Central memory CD8-positive, alpha-beta T cell (primary cell): ENCODE results near the gene RBM23.
"Not testable (repeated sequence)": the region's sequence is repeated elsewhere in the genome, so short reads cannot be mapped to it uniquely, and the experiment has no call there.

Source experiments
- ATAC-seq: fragments of 150-1000 bp; cut with Tn5 transposase; replicated peaks from 2 replicates; pipeline ENCODE4 v1.10.0; 2022; ENCODE audit warnings: mild to moderate bottlenecking, moderate FRiP score, moderate number of reproducible peaks; ENCODE audit not compliant: poor library complexity, severe bottlenecking; ENCODE audit errors: extremely low read depth
- DNase-seq, 2 donors: peaks; one replicate each; pipeline ENCODE4 v3.0.0; 2021; ENCODE audit warnings: low spot score in 2 of 2
- H3K27ac Mint-ChIP-seq: one replicate; pipeline ENCODE4 v1.8.0; 2022; ENCODE audit warnings: low read depth, mild to moderate bottlenecking, moderate library complexity, mixed read lengths
- H3K27me3 Mint-ChIP-seq: one replicate; pipeline ENCODE4 v1.8.0; 2022; ENCODE audit warnings: mixed read lengths
- H3K36me3 Mint-ChIP-seq: one replicate; pipeline ENCODE4 v1.8.0; 2022; ENCODE audit warnings: mild to moderate bottlenecking, moderate library complexity, mixed read lengths; ENCODE audit not compliant: insufficient read depth
- H3K4me1 Mint-ChIP-seq: one replicate; pipeline ENCODE4 v1.8.0; 2022; ENCODE audit warnings: mixed read lengths
- H3K4me3 Mint-ChIP-seq: one replicate; pipeline ENCODE4 v1.8.0; 2022; ENCODE audit warnings: mild to moderate bottlenecking, moderate library complexity, mixed read lengths
- H3K9me3 Mint-ChIP-seq: one replicate; pipeline ENCODE4 v1.8.0; 2022; ENCODE audit warnings: mixed read lengths

RBM23 gene

DNA sequence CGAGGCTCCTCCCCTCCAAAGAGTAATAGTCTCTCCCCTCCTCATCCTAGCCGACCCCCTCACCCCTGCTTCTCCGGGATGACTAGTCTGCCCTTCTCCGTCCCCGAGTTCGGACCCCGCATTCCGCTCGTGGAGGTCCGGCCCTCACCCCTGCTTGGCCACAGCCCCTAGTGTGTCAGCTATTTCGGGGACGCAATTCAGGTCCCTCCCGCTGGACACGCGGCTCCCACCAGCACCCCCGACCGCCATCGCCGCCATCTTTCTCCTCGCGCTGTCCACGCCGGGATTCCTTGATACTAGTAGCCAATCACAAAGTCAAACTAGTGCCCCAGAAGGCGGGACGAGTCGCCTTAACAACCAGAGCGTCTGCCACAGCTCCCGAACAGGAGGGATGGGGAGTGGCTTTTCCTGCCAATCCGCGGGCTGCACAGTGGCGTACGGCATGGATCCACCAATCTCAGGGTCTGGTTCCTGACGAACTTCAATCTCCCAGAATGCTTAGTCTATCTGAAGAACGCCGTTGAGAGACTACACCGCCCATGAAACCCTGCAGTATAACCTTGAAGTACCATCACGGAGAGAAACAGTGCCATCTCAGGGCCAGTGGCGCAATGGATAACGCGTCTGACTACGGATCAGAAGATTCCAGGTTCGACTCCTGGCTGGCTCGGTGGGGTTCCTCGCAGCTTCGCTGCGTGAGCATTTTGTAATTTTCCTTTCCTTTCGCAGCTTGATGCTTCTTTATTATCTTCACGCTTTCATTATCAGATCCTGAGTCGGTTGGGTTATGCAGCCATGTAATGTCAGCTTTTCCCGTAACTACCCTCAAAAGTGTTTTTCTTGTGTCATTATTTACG, 10.4 kb upstream of the RBM23 start, which contains the start of gene PRMT5:
Gene PRMT5, minus strand, starts transcription at position 273 of the 857 bp plus-strand sequence. Its CDS starts 15 bp downstream, at position 258.
- H3K27ac Mint-ChIP-seq, result no peak within 1 kb of the TSS
- DNase-seq, result peak; percentile 97 to 99
- peak; percentile 98 for ATAC-seq
- peaks cover 11% of the 10 kb centered on the region for H3K36me3 Mint-ChIP-seq
- no peaks in the 10 kb centered on the region for H3K9me3 Mint-ChIP-seq
- peaks cover 11% of the 10 kb centered on the region for H3K4me1 Mint-ChIP-seq
- no peak within 1 kb of the TSS for H3K4me3 Mint-ChIP-seq
- H3K27me3 Mint-ChIP-seq, result no peaks in the 10 kb centered on the region

DNA sequence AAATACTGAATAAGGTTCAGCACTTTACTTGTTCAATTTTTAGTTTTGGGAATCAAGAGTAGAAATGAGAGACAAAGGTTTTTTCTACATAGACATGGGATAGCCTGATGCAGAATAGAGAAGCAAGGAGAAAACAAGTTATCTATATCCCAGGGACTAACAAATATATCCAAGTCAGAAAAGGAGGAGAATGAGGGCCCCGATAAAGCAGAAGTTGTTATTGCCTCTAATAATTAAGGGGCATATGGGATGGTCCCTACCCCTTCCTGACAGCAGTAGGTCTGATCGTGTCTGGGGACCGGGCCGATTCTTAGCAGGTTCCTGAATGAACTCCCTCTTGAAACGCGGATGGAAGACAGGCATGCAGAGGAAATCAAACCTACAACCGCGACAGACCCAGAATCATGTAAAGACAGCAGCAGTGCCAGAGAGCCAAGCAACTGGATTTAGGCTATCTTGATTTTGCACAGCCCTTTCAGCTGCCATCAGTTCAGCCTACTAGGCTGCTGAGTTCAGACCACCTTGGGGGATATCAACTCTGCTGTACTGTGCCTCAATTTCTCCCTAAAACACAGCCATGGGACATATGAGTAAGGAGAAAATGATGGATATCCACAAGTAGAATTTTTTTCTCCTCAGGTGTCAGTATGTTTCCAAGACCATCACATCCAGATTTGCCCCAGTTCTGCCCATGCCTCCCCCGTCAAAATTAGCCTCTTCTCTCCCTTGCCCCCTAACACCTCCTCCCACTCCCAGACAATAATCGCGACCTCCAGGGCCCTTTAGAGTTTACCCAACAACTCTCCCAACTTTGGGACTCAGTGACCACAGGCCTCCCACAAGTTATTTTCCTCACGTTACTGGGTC, 9.5 kb upstream of the RBM23 start:
- Mint-ChIP-seq H3K27ac (no peak overlapping the region), H3K27me3 (no peaks in the 10 kb centered on the region), H3K9me3 (no peaks in the 10 kb centered on the region), H3K4me1 (peaks cover 11% of the 10 kb centered on the region), H3K36me3 (peaks cover 15% of the 10 kb centered on the region), H3K4me3 (no peak overlapping the region)
- ATAC-seq (no peak), DNase-seq (no peak)

DNA sequence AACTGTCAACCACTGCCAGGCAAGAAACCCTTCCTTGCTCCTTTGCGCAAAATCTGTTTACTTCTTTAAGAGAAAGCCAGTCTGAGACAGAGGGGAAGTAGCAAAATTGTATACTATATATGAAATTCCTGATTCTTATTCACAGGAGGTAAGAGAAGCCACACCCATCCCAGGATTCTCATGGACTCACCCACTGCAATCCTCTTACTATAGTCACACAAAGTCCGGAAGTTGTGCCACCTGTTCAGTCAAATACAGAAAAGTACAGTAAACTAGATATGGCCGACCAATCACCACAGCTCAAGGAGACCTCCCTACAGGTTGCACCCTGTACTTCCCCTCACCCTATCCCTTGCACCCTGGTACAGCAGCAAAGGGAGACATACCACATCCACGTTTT, 7.4 kb upstream of the RBM23 start:
- ATAC-seq, result no peak
- H3K27me3 Mint-ChIP-seq, result no peaks in the 10 kb centered on the region
- no peak overlapping the region for H3K27ac Mint-ChIP-seq
- H3K36me3 Mint-ChIP-seq, result peaks cover 18% of the 10 kb centered on the region
- no peaks in the 10 kb centered on the region for H3K9me3 Mint-ChIP-seq
- H3K4me3 Mint-ChIP-seq, result no peak overlapping the region
- DNase-seq, result no peak
- peaks cover 5% of the 10 kb centered on the region for H3K4me1 Mint-ChIP-seq

DNA sequence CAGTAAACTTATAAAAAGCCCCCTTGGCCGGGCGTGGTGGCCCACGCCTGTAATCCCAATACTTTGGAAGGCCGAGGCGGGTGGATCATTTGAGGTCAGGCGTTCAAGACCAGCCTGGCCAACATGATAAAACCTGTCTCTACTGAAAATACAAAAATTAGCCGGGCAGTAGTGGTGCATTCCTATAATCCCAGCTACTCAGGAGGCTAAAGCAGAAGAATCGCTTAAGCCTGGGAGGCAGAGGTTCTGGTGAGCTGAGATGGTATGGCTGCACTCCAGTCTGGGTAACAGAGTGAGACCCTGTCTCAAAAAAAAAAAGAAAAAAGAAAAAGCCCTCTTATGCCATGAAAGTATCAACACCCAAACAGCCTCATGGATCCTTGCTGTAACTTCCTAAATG, 6.6 kb upstream of the RBM23 start:
- ATAC-seq (no peak), DNase-seq (no peak)
- H3K9me3 Mint-ChIP-seq, result no peaks in the 10 kb centered on the region
- peaks cover 19% of the 10 kb centered on the region for H3K36me3 Mint-ChIP-seq
- peaks cover 5% of the 10 kb centered on the region for H3K4me1 Mint-ChIP-seq
- no peak overlapping the region for H3K4me3 Mint-ChIP-seq
- H3K27me3 Mint-ChIP-seq, result no peaks in the 10 kb centered on the region
- no peak overlapping the region for H3K27ac Mint-ChIP-seq

DNA sequence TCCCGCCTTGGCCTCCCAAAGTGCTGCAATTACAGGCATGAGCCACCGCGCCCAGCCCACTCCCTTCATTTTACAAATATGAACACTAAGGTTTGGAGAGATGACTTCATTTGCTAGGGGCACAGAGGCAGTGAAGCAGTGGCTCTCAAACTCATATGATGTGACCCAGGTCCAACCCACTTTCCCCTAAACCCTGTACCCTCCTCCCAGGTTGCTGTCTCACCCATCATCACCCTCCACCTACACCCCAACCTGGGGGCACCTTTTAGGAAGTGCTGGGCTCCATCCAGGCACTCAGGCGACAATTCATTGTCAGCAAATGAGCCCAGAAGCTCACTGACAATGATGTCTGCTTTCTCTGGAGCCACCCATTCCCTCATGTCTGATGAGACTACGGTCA, 4.8 kb upstream of the RBM23 start:
- H3K9me3 Mint-ChIP-seq, result no peaks in the 10 kb centered on the region

GRCh38 chr14:22922294-22922693, 3.3 kb upstream of the RBM23 start:
- Mint-ChIP-seq H3K4me1 (peaks cover 21% of the 10 kb centered on the region), H3K36me3 (peaks cover 34% of the 10 kb centered on the region), H3K4me3 (no peak overlapping the region), H3K9me3 (no peaks in the 10 kb centered on the region), H3K27me3 (no peaks in the 10 kb centered on the region), H3K27ac (no peak overlapping the region)
- DNase-seq (no peak), ATAC-seq (no peak)

More for the DNA sequence above, 4.8 kb upstream of the RBM23 start:
- H3K27me3 Mint-ChIP-seq, result no peaks in the 10 kb centered on the region
- no peak for DNase-seq
- peaks cover 8% of the 10 kb centered on the region for H3K4me1 Mint-ChIP-seq
- H3K27ac Mint-ChIP-seq, result no peak overlapping the region
- peaks cover 25% of the 10 kb centered on the region for H3K36me3 Mint-ChIP-seq
- no peak overlapping the region for H3K4me3 Mint-ChIP-seq
- no peak for ATAC-seq

- no peak for ATAC-seq
- no peak for DNase-seq
- Mint-ChIP-seq H3K27ac (no peak overlapping the region), H3K4me3 (no peak overlapping the region), H3K36me3 (peaks cover 34% of the 10 kb centered on the region), H3K9me3 (no peaks in the 10 kb centered on the region), H3K4me1 (peaks cover 18% of the 10 kb centered on the region), H3K27me3 (no peaks in the 10 kb centered on the region)
Measured at GRCh38 chr14:22920697-22921096, 1.7 kb upstream of the RBM23 start.

- Mint-ChIP-seq H3K27me3 (no peaks in the 10 kb centered on the region), H3K36me3 (peaks cover 30% of the 10 kb centered on the region), H3K9me3 (no peaks in the 10 kb centered on the region), H3K4me1 (peaks cover 18% of the 10 kb centered on the region), H3K4me3 (peak overlapping the region; percentile 94), H3K27ac (peak overlapping the region; percentile 100)
- ATAC-seq (no peak), DNase-seq (no peak)
Measured at GRCh38 chr14:22919601-22919921, 612 bp upstream of the RBM23 start.

DNA sequence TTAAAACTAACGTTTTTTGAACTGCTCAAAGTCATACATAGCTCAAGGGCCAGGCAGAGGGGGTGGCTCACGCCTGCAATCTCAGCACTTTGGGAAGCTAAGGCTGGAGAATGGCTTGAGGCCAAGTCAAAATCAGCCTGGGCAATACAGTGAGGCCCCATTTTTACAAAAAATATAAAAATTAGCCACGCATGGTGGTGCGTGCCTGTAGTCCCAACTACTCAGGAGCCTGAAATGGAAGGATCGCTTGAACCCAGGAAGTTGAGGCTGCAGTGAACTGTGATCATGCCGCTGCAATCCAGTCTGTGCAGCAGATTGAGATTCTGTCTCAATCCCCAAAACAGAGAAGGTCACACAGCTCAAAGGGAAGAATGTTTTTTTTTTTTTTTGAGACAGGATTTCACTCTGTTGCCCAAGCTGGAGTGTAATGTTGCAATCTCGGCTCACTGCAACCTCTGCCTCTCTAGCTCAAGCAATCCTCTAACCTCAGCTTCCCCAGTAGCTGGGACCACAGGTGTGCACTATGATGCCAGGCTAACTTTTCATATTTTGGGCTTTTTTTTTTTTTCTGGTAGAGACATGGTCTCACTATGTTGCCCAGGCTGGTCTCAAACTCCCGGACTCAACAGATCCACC, 2.9 kb downstream of the RBM23 start:
- no peak for ATAC-seq
- Mint-ChIP-seq H3K27me3 (no peaks in the 10 kb centered on the region), H3K4me1 (peaks cover 33% of the 10 kb centered on the region), H3K36me3 (peaks cover 40% of the 10 kb centered on the region), H3K9me3 (no peaks in the 10 kb centered on the region), H3K27ac (peak overlapping the region; percentile 35), H3K4me3 (no peak overlapping the region)
- no peak for DNase-seq

GRCh38 chr14:22914836-22915235, 4.1 kb downstream of the RBM23 start:
- not testable (repeated sequence) for ATAC-seq, H3K4me3 Mint-ChIP-seq, H3K27me3 Mint-ChIP-seq, H3K9me3 Mint-ChIP-seq, DNase-seq, H3K27ac Mint-ChIP-seq
- peaks cover 48% of the 10 kb centered on the region for H3K36me3 Mint-ChIP-seq
- peaks cover 33% of the 10 kb centered on the region for H3K4me1 Mint-ChIP-seq

- ATAC-seq, result no peak
- no peak for DNase-seq
- Mint-ChIP-seq H3K9me3 (no peaks in the 10 kb centered on the region), H3K27me3 (no peaks in the 10 kb centered on the region), H3K27ac (no peak overlapping the region), H3K36me3 (peaks cover 60% of the 10 kb centered on the region), H3K4me1 (peaks cover 22% of the 10 kb centered on the region), H3K4me3 (no peak overlapping the region)
Measured at GRCh38 chr14:22910916-22911315, 8.0 kb downstream of the RBM23 start.

- no peak for DNase-seq
- peaks cover 22% of the 10 kb centered on the region for H3K4me1 Mint-ChIP-seq
- H3K36me3 Mint-ChIP-seq, result peaks cover 79% of the 10 kb centered on the region
- H3K4me3 Mint-ChIP-seq, result no peak overlapping the region
- H3K27me3 Mint-ChIP-seq, result no peaks in the 10 kb centered on the region
- H3K27ac Mint-ChIP-seq, result no peak overlapping the region
- ATAC-seq, result no peak
- no peaks in the 10 kb centered on the region for H3K9me3 Mint-ChIP-seq
Measured at GRCh38 chr14:22908601-22909000, 10.3 kb downstream of the RBM23 start.
